HepG2 (cell line): ENCODE measurements around the gene PRM2. TPM values are rescaled to one million over a fixed set of nuclear protein-coding genes. Genes with fewer than 3 reads are reported as not detected.

Experiments
- ATAC-seq: fragments of 200-7000 bp; cut with Tn5 transposase; 3 replicates; pipeline ENCODE4 v1.9.1; 2020; ENCODE audit warnings: mild to moderate bottlenecking, moderate library complexity
- BruUV-seq: library from RNA; stranded (reverse); fragments of 400-500 nt; replicated peaks from 2 replicates; lab custom pipeline; 2021; lab: Mats Ljungman, UMichigan
- CTCF ChIA-PET: fragments of 300-600 bp; formaldehyde crosslinking; extraction: SDS; loops from one replicate; lab custom pipeline; 2021; ENCODE audit warnings: low total read pairs, inconsistent platforms, low intra/inter-chr PET ratio; lab: Yijun Ruan, JAX
- POLR2A ChIA-PET: fragments of 350-600 bp; sonication (Branson Sonifier 250); formaldehyde crosslinking; loops from one replicate; lab custom pipeline; 2020; ENCODE audit warnings: antibody characterized with exemption, inconsistent platforms; lab: Yijun Ruan, JAX
- DNase-seq: peaks from one replicate; pipeline ENCODE4 v3.0.0-alpha.2; 2015; ENCODE audit warnings: low spot score
- FAIRE-seq: peaks from 3 replicates; lab custom pipeline; 2011; peaks lifted over from hg19 to GRCh38; lab: Jason Lieb, UNC
- H2AFZ ChIP-seq: one replicate; pipeline ENCODE4 v1.6.1; 2011; ENCODE audit warnings: low read length, inconsistent platforms
- H3K27ac ChIP-seq: fragments of 300-600 bp; 3 replicates; pipeline ENCODE4 v1.8.0; 2011; ENCODE audit warnings: mixed run types, mild to moderate bottlenecking, mixed read lengths, low read length, inconsistent platforms; ENCODE audit not compliant: insufficient read depth; ENCODE audit errors: extremely low read length
- H3K27me3 ChIP-seq, 2 experiments: fragments of 200-600 bp in 1 of 2; 2 replicates in 1 of 2; 3 replicates in 1 of 2; pipeline versions ENCODE4 v1.6.0 to v1.8.0; 2011; ENCODE audit warnings: low read length in 2 of 2, mild to moderate bottlenecking in 2 of 2, moderate library complexity in 2 of 2, inconsistent platforms in 1 of 2; ENCODE audit not compliant: insufficient read depth in 2 of 2, control insufficient read depth in 1 of 2
- H3K36me3 ChIP-seq, 2 experiments: fragments of 200-600 bp in 1 of 2; replicated peaks in 1 of 2; 2 replicates in 1 of 2; 3 replicates in 1 of 2; pipeline versions ENCODE4 v1.5.1 to v1.8.0; 2011; ENCODE audit warnings: low read length in 2 of 2, inconsistent platforms in 1 of 2; ENCODE audit not compliant: insufficient read depth in 2 of 2, control insufficient read depth in 1 of 2
- H3K4me1 ChIP-seq: 2 replicates; pipeline ENCODE4 v1.5.1; 2012; ENCODE audit warnings: low read length, inconsistent platforms; ENCODE audit not compliant: insufficient read depth
- H3K4me2 ChIP-seq: 2 replicates; pipeline ENCODE4 v1.6.0; 2011; ENCODE audit warnings: low read depth, low read length, inconsistent platforms
- H3K4me3 ChIP-seq, 3 experiments: fragments of 200-600 bp in 1 of 3; sonication (generic), shearing (Covaris generic) in 1 of 3; replicated peaks in 1 of 3; 2 replicates each; pipeline ENCODE4 v1.5.1; 2011 to 2016; ENCODE audit warnings: low read length in 3 of 3, inconsistent platforms in 2 of 3, low read depth in 2 of 3, mild to moderate bottlenecking in 2 of 3, control low read depth in 1 of 3, mixed read lengths in 1 of 3; ENCODE audit not compliant: insufficient read depth in 1 of 3
- H3K79me2 ChIP-seq: one replicate; pipeline ENCODE4 v1.6.1; 2011; ENCODE audit warnings: low read length, inconsistent platforms; ENCODE audit not compliant: insufficient read depth
- H3K9ac ChIP-seq: 2 replicates; pipeline ENCODE4 v1.6.0; 2011; ENCODE audit warnings: mild to moderate bottlenecking, low read depth, low read length, inconsistent platforms; ENCODE audit not compliant: insufficient read depth
- H3K9me3 ChIP-seq: 2 replicates; pipeline ENCODE4 v1.5.1; 2012; ENCODE audit warnings: mild to moderate bottlenecking, low read length
- H4K20me1 ChIP-seq: 2 replicates; pipeline ENCODE4 v1.6.0; 2011; ENCODE audit warnings: inconsistent platforms, mild to moderate bottlenecking, low read length, moderate library complexity; ENCODE audit not compliant: insufficient read depth
- ETV6 ChIP-seq: sonication (generic); formaldehyde crosslinking; conservative IDR thresholded peaks from 2 replicates; pipeline ENCODE4 v1.4.0; 2020; ENCODE audit warnings: missing genetic modification reagents
- MBNL3 ChIP-seq: fragments of 250-450 bp; sonication (Bioruptor Pico); conservative IDR thresholded peaks from 2 replicates; pipeline ENCODE4 v1.8.0; 2022; ENCODE audit warnings: mild to moderate bottlenecking, inconsistent platforms
- MTA3 ChIP-seq: sonication (generic); formaldehyde crosslinking; IDR thresholded peaks from 2 replicates; pipeline ENCODE4 v1.4.0; 2020; ENCODE audit warnings: missing genetic modification reagents
- NR2C2 ChIP-seq: sonication (generic); formaldehyde crosslinking; IDR thresholded peaks from 2 replicates; pipeline ENCODE4 v1.4.0; 2020; ENCODE audit warnings: missing genetic modification reagents, mild to moderate bottlenecking, moderate library complexity, borderline replicate concordance
- RELA ChIP-seq: sonication (generic); formaldehyde crosslinking; IDR thresholded peaks from 2 replicates; pipeline ENCODE4 v1.4.0; 2020; ENCODE audit warnings: missing genetic modification reagents
- RORA ChIP-seq: sonication (generic); formaldehyde crosslinking; IDR thresholded peaks from 2 replicates; pipeline ENCODE4 v1.5.0; 2020; ENCODE audit warnings: mild to moderate bottlenecking, missing genetic modification reagents, moderate library complexity
- ZBTB2 ChIP-seq: sonication (generic); formaldehyde crosslinking; IDR thresholded peaks from 2 replicates; pipeline ENCODE4 v1.8.0; 2022; ENCODE audit warnings: low read depth, missing genetic modification reagents
- ZBTB7A ChIP-seq: sonication (generic); formaldehyde crosslinking; IDR thresholded peaks from 2 replicates; pipeline ENCODE4 v1.8.0; 2022; ENCODE audit warnings: mild to moderate bottlenecking, missing genetic modification reagents
- ZNF629 ChIP-seq: sonication (generic); formaldehyde crosslinking; conservative IDR thresholded peaks from 2 replicates; pipeline ENCODE4 v1.5.0; 2020; ENCODE audit warnings: missing genetic modification reagents
- WGBS: methylation state at CpG from one replicate; pipeline ENCODE4 v1.1.6; 2017; ENCODE audit warnings: low lambda C conversion rate; 5-methylcytosine and 5-hydroxymethylcytosine counted together
- in situ Hi-C: cut with HindIII; loops from 2 replicates; pipeline ENCODE4 v1.10.0; 2017; ENCODE audit warnings: low pct_unique_long_range_greater_than_20kb; ENCODE audit not compliant: extremely low pct_ligation_motif_present
- intact Hi-C: fragments of 100-400 bp; cut with micrococcal nuclease; formaldehyde crosslinking; loops from one replicate; pipeline ENCODE4 v1.10.0; 2022; ENCODE audit not compliant: unreplicated experiment
- polyA plus RNA-seq, 8 experiments: library from polyadenylated mRNA; depleted of rRNA in 3 of 8; stranded (reverse) in 7 of 8; unstranded in 1 of 8; fragments of >200 nt; fragmentation: Illumina TruSeq in 4 of 8; extraction: Trizol in 4 of 8; gene quantifications; 2 replicates each; pipeline versions ENCODE4 v1.2.1 to v1.2.3, GENCODE V29; 2011 to 2016; ENCODE audit warnings: low read depth in 4 of 8, missing spikeins in 1 of 8, mixed read lengths in 1 of 8; ENCODE audit not compliant: insufficient read depth in 1 of 8
- total RNA-seq, 5 experiments: library from RNA; depleted of rRNA; stranded (reverse); fragments of >200 nt; fragmentation: Illumina TruSeq; extraction: Trizol; gene quantifications; 2 replicates each; pipeline ENCODE4 v1.2.3, GENCODE V29; 2016; ENCODE audit warnings: low read depth in 1 of 5
- TF ChIP-seq, protein P1 (sequence below): sonication (generic); formaldehyde crosslinking; IDR thresholded peaks from 2 replicates; pipeline ENCODE4 v1.9.0; 2021; ENCODE audit warnings: mild to moderate bottlenecking, missing genetic modification reagents
- TF ChIP-seq, protein P2 (sequence below): sonication (generic); formaldehyde crosslinking; IDR thresholded peaks from 2 replicates; pipeline ENCODE4 v1.8.1; 2023; ENCODE audit warnings: mild to moderate bottlenecking, missing genetic modification reagents
- TF ChIP-seq, protein P3 (sequence below): IDR thresholded peaks from 2 replicates; pipeline ENCODE4 v1.6.1; 2016; ENCODE audit warnings: mild to moderate bottlenecking

Gene PRM2
- total and polyA plus RNA-seq, 2 of the 13 experiments (the other 11 are each of a cell fraction or from before 2014, with no cell fraction given) = 0.54 TPM; not detected in 1

DNA sequence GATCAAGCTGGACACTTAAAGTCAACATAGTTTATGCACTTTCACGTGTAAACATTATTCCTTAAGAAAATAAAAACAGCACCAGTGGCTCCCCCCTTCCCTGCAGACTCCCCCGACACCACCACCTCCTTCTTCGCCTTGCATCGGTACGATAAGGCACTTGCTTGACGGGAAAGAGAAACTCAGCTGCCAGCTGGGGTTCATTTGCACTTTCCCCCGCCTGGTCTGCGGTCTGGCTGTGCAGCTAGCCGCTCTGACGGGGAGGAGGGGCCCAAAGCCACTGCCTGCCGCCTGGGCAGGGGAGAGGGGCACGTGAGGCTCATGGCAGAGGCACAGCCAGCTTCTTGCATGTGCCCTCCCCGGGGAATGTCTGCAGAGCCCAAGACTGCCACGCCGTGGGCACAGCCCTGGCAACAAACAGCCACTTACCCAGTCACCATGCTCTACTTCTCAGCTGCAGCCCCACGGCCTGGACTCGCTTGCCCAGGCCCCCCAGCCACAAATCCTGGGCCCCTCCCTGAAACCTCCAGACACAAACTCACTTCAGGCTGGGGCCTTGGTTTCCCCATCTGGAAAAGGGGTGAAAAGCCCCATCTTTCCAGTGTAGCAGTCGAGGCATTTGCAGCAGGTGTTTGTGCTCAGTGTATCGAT lies 21.3 kb upstream of the PRM2 start:
- H3K9me3 ChIP-seq = no peaks in the 10 kb centered on the region
- DNase-seq (peak; percentile 67), ATAC-seq (peak; percentile 71), FAIRE-seq (peak; percentile 28)
- H4K20me1 ChIP-seq = no peaks in the 10 kb centered on the region
- peak overlapping the region; percentile 80 for H3K4me2 ChIP-seq
- peak overlapping the region; percentile 68 for H3K27ac ChIP-seq
- CTCF ChIA-PET = interaction anchor here (0.9 kb wide), 1 partner anchor 59 kb away, joined by 3 read pairs; no protein-coding TSS in a partner anchor
- intact Hi-C loops = loop anchor here (2.0 to 5.0 kb wide), 4 partner anchors 17 to 190 kb away; partner anchors contain the start of genes PRM1 and SOCS1
- no TSS peak for BruUV-seq
- H3K9ac ChIP-seq = peak overlapping the region; percentile 48
- no peaks in the 10 kb centered on the region for H3K36me3 ChIP-seq
- no peaks in the 10 kb centered on the region for H3K27me3 ChIP-seq
- POLR2A ChIA-PET = interaction anchor here (0.6 to 6.2 kb wide), 24 partner anchors 8 to 163 kb away, joined by 3 to 167 read pairs (median 6); partner anchors contain the start of genes PRM1, PRM2, PRM3 and SOCS1
- WGBS = 16% methylated on average over 13 of the region's 19 CpGs
- H2AFZ ChIP-seq = no peak overlapping the region
- no peaks in the 10 kb centered on the region for H3K79me2 ChIP-seq
- H3K4me3 ChIP-seq = peak overlapping the region; percentile 15 to 67 (median 41)
- peaks cover 97% of the 10 kb centered on the region for H3K4me1 ChIP-seq
- in situ Hi-C loops = no loop called here
- TF ChIP-seq MTA3 (CRISPR knock-in tag) (no peak), ETV6 (CRISPR knock-in tag) (0 out of 2 replicates have a peak, but pooled peaks have one; percentile 69), RORA (CRISPR knock-in tag) (no peak), NR2C2 (no peak), RELA (CRISPR knock-in tag) (peak; percentile 16; the same call in 1 of the 2 replicates), ZBTB7A (peak; percentile 90; the same call in 1 of the 2 replicates), MBNL3 (CRISPR knock-in tag) (no peak), ZNF629 (CRISPR knock-in tag) (peak; percentile 93), ZBTB2 (CRISPR knock-in tag) (0 out of 2 replicates have a peak, but pooled peaks have one; percentile 61)
- TF ChIP-seq, protein P1, sequence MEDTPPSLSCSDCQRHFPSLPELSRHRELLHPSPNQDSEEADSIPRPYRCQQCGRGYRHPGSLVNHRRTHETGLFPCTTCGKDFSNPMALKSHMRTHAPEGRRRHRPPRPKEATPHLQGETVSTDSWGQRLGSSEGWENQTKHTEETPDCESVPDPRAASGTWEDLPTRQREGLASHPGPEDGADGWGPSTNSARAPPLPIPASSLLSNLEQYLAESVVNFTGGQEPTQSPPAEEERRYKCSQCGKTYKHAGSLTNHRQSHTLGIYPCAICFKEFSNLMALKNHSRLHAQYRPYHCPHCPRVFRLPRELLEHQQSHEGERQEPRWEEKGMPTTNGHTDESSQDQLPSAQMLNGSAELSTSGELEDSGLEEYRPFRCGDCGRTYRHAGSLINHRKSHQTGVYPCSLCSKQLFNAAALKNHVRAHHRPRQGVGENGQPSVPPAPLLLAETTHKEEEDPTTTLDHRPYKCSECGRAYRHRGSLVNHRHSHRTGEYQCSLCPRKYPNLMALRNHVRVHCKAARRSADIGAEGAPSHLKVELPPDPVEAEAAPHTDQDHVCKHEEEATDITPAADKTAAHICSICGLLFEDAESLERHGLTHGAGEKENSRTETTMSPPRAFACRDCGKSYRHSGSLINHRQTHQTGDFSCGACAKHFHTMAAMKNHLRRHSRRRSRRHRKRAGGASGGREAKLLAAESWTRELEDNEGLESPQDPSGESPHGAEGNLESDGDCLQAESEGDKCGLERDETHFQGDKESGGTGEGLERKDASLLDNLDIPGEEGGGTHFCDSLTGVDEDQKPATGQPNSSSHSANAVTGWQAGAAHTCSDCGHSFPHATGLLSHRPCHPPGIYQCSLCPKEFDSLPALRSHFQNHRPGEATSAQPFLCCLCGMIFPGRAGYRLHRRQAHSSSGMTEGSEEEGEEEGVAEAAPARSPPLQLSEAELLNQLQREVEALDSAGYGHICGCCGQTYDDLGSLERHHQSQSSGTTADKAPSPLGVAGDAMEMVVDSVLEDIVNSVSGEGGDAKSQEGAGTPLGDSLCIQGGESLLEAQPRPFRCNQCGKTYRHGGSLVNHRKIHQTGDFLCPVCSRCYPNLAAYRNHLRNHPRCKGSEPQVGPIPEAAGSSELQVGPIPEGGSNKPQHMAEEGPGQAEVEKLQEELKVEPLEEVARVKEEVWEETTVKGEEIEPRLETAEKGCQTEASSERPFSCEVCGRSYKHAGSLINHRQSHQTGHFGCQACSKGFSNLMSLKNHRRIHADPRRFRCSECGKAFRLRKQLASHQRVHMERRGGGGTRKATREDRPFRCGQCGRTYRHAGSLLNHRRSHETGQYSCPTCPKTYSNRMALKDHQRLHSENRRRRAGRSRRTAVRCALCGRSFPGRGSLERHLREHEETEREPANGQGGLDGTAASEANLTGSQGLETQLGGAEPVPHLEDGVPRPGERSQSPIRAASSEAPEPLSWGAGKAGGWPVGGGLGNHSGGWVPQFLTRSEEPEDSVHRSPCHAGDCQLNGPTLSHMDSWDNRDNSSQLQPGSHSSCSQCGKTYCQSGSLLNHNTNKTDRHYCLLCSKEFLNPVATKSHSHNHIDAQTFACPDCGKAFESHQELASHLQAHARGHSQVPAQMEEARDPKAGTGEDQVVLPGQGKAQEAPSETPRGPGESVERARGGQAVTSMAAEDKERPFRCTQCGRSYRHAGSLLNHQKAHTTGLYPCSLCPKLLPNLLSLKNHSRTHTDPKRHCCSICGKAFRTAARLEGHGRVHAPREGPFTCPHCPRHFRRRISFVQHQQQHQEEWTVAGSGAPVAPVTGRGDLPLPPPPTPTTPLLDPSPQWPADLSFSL (CRISPR knock-in tag) = peak; percentile 65; the same call in 1 of the 2 replicates
- TF ChIP-seq, protein P2, sequence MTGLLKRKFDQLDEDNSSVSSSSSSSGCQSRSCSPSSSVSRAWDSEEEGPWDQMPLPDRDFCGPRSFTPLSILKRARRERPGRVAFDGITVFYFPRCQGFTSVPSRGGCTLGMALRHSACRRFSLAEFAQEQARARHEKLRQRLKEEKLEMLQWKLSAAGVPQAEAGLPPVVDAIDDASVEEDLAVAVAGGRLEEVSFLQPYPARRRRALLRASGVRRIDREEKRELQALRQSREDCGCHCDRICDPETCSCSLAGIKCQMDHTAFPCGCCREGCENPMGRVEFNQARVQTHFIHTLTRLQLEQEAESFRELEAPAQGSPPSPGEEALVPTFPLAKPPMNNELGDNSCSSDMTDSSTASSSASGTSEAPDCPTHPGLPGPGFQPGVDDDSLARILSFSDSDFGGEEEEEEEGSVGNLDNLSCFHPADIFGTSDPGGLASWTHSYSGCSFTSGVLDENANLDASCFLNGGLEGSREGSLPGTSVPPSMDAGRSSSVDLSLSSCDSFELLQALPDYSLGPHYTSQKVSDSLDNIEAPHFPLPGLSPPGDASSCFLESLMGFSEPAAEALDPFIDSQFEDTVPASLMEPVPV (CRISPR knock-in tag) = 0 out of 2 replicates have a peak, but pooled peaks have one; percentile 71
- TF ChIP-seq, protein P3, sequence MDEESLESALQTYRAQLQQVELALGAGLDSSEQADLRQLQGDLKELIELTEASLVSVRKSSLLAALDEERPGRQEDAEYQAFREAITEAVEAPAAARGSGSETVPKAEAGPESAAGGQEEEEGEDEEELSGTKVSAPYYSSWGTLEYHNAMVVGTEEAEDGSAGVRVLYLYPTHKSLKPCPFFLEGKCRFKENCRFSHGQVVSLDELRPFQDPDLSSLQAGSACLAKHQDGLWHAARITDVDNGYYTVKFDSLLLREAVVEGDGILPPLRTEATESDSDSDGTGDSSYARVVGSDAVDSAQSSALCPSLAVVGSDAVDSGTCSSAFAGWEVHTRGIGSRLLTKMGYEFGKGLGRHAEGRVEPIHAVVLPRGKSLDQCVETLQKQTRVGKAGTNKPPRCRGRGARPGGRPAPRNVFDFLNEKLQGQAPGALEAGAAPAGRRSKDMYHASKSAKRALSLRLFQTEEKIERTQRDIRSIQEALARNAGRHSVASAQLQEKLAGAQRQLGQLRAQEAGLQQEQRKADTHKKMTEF = no peak; the same call in 1 of the 2 replicates
